ENCODE results near the gene CLSTN2.

Gene CLSTN2

GRCh38 chr3:140153736-140154135 is 218.8 kb downstream of the CLSTN2 start:
- DNase-seq: no peak

- DNase-seq: no peak
Measured at GRCh38 chr3:140157161-140157560, 222.2 kb downstream of the CLSTN2 start.

- DNase-seq: no peak
Measured at GRCh38 chr3:140159646-140160045, 224.7 kb downstream of the CLSTN2 start.

GRCh38 chr3:140160553-140160952 is 225.6 kb downstream of the CLSTN2 start:
- no peak for DNase-seq

- no peak for DNase-seq
Measured at GRCh38 chr3:140162551-140162950, 227.6 kb downstream of the CLSTN2 start.

- DNase-seq: no peak
Measured at GRCh38 chr3:140163159-140163763, 228.3 kb downstream of the CLSTN2 start.

GRCh38 chr3:140164156-140164555 is 229.2 kb downstream of the CLSTN2 start:
- no peak for DNase-seq

GRCh38 chr3:140164922-140165590 is 230.1 kb downstream of the CLSTN2 start:
- no peak for DNase-seq

- DNase-seq: no peak
Measured at GRCh38 chr3:140165781-140166180, 230.8 kb downstream of the CLSTN2 start.

GRCh38 chr3:140166861-140167599 is 232.0 kb downstream of the CLSTN2 start:
- DNase-seq: no peak

- DNase-seq: no peak
Measured at GRCh38 chr3:140167600-140168281, 232.8 kb downstream of the CLSTN2 start.

GRCh38 chr3:140170612-140171011 is 235.6 kb downstream of the CLSTN2 start:
- DNase-seq: no peak

GRCh38 chr3:140176526-140176925 is 241.5 kb downstream of the CLSTN2 start:
- no peak for DNase-seq

- DNase-seq: no peak
Measured at GRCh38 chr3:140177943-140178342, 243.0 kb downstream of the CLSTN2 start.

GRCh38 chr3:140178482-140178881 is 243.5 kb downstream of the CLSTN2 start:
- DNase-seq: no peak

- no peak for DNase-seq
Measured at GRCh38 chr3:140180603-140181002, 245.6 kb downstream of the CLSTN2 start.

GRCh38 chr3:140185375-140185774 is 250.4 kb downstream of the CLSTN2 start:
- no peak for DNase-seq

GRCh38 chr3:140186421-140186920 is 251.5 kb downstream of the CLSTN2 start:
- DNase-seq: peak in 1 of 2 donors; percentile 35

- DNase-seq: no peak
Measured at GRCh38 chr3:140187028-140187427, 252.0 kb downstream of the CLSTN2 start.

GRCh38 chr3:140187656-140188221 is 252.8 kb downstream of the CLSTN2 start:
- DNase-seq: no peak

GRCh38 chr3:140188285-140188684 is 253.3 kb downstream of the CLSTN2 start:
- no peak for DNase-seq

- no peak for DNase-seq
Measured at GRCh38 chr3:140189267-140189666, 254.3 kb downstream of the CLSTN2 start.

GRCh38 chr3:140189976-140190375 is 255.0 kb downstream of the CLSTN2 start:
- no peak for DNase-seq

All from hippocampal formation (tissue), 2 donors.